Measurements from ENCODE around the gene FAM120A.
"Not testable (repeated sequence)": the region's sequence is repeated elsewhere in the genome, so short reads cannot be mapped to it uniquely, and the experiment has no call there.

FAM120A gene

GRCh38 chr9:93512170-93512812 lies 60.8 kb downstream of the FAM120A start:
- DNase-seq: not testable (repeated sequence)

GRCh38 chr9:93513606-93514005 lies 62.1 kb downstream of the FAM120A start:
- DNase-seq: no peak

GRCh38 chr9:93517331-93517730 lies 65.8 kb downstream of the FAM120A start:
- no peak for DNase-seq

- no peak for DNase-seq
These were observed 69.0 kb downstream of the FAM120A start for GRCh38 chr9:93520523-93520922.

GRCh38 chr9:93522736-93523135 lies 71.3 kb downstream of the FAM120A start:
- no peak for DNase-seq

GRCh38 chr9:93523518-93524144 lies 72.1 kb downstream of the FAM120A start:
- no peak for DNase-seq

- no peak for DNase-seq
These were observed 74.0 kb downstream of the FAM120A start for GRCh38 chr9:93525476-93525875.

- no peak for DNase-seq
These were observed 79.9 kb downstream of the FAM120A start for GRCh38 chr9:93531374-93531773.

GRCh38 chr9:93532141-93532540 lies 80.7 kb downstream of the FAM120A start:
- no peak for DNase-seq

- no peak for DNase-seq
These were observed 82.4 kb downstream of the FAM120A start for GRCh38 chr9:93533863-93534262.

- no peak for DNase-seq
These were observed 84.7 kb downstream of the FAM120A start for GRCh38 chr9:93536167-93536566.

GRCh38 chr9:93536874-93537273 lies 85.4 kb downstream of the FAM120A start:
- no peak for DNase-seq

GRCh38 chr9:93540305-93540704 lies 88.8 kb downstream of the FAM120A start:
- no peak for DNase-seq

- DNase-seq: no peak
These were observed 89.5 kb downstream of the FAM120A start for GRCh38 chr9:93541005-93541404.

GRCh38 chr9:93541581-93542349 lies 90.3 kb downstream of the FAM120A start:
- no peak for DNase-seq

- DNase-seq: no peak
These were observed 91.6 kb downstream of the FAM120A start for GRCh38 chr9:93543117-93543516.

- no peak for DNase-seq
These were observed 94.9 kb downstream of the FAM120A start for GRCh38 chr9:93546356-93546755.

GRCh38 chr9:93549611-93550010 lies 98.1 kb downstream of the FAM120A start:
- DNase-seq: no peak

GRCh38 chr9:93552923-93553322 lies 101.4 kb downstream of the FAM120A start:
- DNase-seq: no peak

- no peak for DNase-seq
These were observed 103.9 kb downstream of the FAM120A start for GRCh38 chr9:93555370-93555769.

- no peak for DNase-seq
These were observed 106.1 kb downstream of the FAM120A start for GRCh38 chr9:93557366-93558137.

- no peak for DNase-seq
These were observed 107.0 kb downstream of the FAM120A start for GRCh38 chr9:93558503-93558902.

GRCh38 chr9:93560991-93561390 lies 109.5 kb downstream of the FAM120A start:
- DNase-seq: no peak
